HPDE6-E6E7 (cell line): Measurements from ENCODE around the gene OLFM3.

Experiments
- DNase-seq: peaks from one replicate; pipeline ENCODE4 v3.0.0; 2011; ENCODE audit warnings: missing footprints; ENCODE audit errors: extremely low spot score

Gene OLFM3

DNA sequence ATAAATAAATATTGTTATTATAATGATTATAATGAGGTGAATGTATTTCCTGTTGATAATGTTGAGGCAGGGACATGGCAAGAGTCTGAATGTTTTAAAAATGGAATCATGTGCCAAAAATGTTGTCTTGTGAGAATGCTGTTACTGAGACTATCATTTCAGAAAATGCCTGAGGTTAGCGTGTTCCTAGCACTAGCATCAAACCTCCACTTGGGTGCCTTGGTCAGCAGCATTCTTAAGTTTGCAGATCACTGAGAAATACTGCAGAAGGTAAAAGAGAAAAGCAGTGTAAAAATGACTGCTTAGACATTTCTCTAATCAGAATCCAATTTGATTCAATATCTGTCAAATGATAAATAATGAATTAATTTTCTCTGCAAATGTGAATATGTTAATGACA lies 50.8 kb downstream of the OLFM3 start:
- no peak for DNase-seq

DNA sequence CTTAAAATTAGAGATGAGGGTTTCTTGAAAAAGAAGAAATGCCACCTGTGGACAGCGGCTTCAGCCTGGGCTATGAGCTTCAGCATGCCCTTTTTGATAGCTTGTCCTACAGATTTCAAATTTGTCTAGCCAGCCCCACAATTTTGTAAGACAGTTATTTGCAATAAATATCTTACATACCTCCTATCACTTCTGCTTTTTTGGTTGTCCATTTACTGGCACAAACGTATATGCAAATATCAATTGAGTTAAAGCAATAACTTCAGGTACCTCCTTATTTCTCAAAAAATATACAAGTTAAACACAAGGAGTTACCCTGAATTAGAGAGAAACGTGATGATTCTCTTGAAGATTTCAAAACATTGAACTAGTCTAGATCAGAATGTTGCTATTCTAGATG lies 53.5 kb downstream of the OLFM3 start:
- DNase-seq: no peak

- no peak for DNase-seq
Observed at GRCh38 chr1:101942516-101943193, 54.1 kb downstream of the OLFM3 start.

- no peak for DNase-seq
Observed at GRCh38 chr1:101938681-101939080, 58.0 kb downstream of the OLFM3 start.

- DNase-seq: no peak
Observed at GRCh38 chr1:101929343-101929742, 67.4 kb downstream of the OLFM3 start.

DNA sequence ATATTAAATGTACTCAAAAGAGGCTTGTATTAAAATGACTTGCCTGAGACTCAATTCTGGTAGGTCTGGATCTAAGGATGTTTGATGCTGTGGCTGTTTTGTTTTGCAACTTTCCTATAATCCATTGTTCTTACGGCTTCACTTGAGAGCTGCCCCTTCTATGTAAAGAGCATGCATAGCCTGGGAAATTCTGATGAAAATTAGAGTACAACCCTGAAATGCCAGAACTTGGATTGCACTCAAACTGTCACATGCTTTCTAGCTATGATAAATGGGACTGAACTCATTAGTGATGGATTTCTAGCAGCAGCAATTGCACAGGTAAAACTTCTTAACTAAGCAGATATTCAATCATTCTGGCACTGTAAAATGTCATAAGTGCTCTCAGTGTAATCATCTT lies 67.9 kb downstream of the OLFM3 start:
- no peak for DNase-seq

GRCh38 chr1:101924700-101925099 lies 72.0 kb downstream of the OLFM3 start:
- DNase-seq: no peak

- DNase-seq: no peak
Observed at GRCh38 chr1:101920577-101920976, 76.1 kb downstream of the OLFM3 start.

DNA sequence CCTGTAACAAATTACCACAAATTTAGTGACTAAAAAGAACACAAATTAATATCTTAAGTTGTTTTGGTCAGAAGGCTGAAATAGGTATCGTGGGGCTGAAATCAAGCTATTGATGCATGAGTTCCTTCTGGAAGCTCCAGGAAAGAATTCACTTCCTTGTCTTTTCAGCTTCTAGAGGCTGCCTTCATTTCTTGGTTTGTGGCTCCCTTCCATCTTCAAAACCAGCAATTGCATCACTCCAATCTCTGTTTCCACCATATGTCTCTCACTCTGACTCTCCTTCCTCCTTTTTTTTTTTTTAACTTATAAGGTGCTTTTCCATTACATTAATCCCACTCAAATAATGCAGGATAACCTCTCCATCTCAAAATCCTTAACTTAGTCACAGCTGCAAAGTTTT lies 78.4 kb downstream of the OLFM3 start:
- DNase-seq: no peak

DNA sequence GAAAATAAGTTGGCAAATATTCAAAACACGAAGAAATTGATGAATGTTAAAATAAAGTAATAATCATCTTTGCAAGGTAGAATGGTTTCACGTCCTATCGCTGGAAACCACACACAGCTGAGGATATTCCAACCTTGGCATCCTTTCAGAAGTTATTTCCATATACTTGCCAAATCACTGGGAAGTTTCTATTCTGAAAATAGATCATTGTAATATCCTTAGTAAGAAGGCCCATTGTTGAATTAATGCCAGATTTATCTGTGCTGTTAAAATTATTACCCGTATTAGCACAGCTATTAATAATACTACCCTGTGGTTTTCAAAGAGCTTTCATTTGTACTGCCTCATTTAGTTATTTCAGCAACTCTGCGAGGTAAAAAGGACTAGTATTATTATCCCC lies 81.1 kb downstream of the OLFM3 start:
- no peak for DNase-seq

DNA sequence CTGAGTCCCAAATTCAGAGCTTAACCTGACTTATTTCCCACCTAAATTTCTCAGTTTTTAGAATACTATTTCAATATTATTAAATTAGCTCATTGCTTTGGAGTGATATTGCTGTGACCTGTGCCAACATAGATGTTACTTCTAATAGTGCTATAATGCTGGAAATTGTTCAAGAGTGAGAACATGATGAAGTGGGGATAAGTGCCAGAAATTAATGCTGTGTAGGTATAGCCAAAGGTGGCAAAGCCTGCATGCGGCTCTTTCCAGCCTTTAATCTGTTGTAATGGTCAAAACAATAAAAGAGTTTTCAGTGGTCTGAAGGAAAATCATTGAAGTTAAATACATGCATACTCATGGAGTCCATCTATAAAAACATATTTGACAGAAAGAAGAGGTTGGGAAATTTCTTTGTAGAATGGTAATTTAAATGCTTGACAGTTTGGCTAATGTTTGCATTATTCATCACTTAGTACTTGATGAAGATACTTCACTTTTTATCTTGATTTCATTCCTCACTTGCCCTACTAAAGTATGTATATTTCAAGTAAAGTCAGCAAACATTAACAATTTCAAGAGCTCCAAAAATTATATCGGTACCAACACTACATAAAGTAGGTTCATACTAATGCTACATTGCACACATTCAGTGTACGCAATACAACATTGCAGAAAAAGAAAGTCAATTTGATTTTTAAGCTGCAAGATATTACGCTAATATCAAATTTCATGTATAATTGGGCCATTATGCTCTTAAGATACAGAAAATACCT lies 82.1 kb downstream of the OLFM3 start:
- no peak for DNase-seq

DNA sequence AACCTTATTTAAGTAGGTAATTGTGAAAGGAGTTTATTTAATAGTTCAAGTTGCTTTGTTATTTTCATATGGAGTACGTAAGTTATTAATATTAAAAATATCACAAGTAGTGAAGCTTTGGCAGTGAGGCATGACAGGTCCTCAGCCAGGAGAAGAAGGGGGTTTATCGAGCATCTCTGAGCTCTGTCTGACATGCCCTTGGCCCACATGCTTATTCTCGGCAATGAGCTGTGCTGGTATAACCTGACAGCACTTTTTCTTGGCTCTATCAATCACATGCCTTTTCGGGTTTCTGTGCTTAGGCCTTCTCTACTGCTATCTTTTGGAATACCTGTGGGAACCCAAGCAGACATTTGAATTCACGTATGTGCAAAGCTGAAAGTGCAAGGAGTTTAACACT lies 84.8 kb downstream of the OLFM3 start:
- no peak for DNase-seq

DNA sequence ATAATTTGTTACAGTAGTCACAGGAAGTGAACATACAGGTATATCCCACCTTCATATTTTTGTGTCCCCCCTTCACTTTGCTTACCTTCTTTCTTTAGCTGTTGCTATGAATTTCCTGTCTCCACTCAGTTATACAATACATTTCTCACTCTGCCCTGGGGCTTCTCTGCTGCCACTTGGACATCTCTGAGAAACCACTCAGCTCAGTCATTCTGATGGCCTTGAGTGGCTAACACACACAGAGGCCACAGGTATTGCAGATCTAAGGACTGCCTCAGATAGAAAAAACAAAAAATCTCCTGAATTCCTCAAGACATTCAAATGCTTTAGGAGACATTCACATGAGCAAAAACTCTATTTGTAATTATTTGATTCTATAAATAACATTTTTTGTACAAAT lies 87.7 kb downstream of the OLFM3 start:
- DNase-seq: no peak

GRCh38 chr1:101907264-101907663 lies 89.5 kb downstream of the OLFM3 start:
- no peak for DNase-seq

GRCh38 chr1:101905283-101905835 lies 91.4 kb downstream of the OLFM3 start:
- no peak for DNase-seq

GRCh38 chr1:101902199-101902598 lies 94.5 kb downstream of the OLFM3 start:
- DNase-seq: no peak

GRCh38 chr1:101898137-101898536 lies 98.6 kb downstream of the OLFM3 start:
- no peak for DNase-seq

DNA sequence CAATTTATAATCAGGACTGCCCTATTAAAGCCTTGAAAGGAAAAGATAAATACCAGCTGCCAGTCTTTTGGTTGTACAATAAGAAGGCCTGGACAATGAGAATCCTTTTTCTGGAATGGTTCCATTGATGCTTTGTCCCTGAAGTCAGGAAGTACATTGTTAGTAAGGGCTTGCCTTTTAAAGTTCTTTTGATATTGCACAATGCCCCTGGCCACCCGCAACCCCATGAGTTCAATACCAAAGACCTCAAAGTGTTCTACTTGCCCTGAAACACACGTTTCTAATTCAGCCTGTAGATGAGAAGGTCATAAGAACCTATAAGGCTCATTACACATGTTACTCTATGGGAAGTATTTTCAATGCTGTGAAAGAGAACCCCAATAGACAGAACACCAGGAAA lies 112.1 kb downstream of the OLFM3 start:
- DNase-seq: no peak

DNA sequence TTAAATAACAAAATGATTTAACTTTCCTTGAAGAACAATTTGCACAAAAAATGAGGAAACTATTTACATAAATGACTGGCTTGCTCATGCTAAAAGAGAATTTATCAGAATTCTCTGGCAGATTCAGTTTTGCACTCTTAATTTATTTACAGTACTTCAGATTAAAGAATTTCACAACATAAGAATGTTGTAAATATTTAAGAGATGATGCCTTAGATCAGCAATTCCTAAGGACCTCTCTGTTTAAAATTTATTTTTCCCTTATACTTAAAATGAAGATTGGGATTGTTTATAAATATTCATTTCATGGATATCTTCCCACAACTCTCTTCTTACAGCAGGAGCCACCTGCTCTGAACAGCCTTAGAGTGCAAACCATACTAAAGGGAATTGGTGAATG lies 120.8 kb downstream of the OLFM3 start:
- DNase-seq: no peak

DNA sequence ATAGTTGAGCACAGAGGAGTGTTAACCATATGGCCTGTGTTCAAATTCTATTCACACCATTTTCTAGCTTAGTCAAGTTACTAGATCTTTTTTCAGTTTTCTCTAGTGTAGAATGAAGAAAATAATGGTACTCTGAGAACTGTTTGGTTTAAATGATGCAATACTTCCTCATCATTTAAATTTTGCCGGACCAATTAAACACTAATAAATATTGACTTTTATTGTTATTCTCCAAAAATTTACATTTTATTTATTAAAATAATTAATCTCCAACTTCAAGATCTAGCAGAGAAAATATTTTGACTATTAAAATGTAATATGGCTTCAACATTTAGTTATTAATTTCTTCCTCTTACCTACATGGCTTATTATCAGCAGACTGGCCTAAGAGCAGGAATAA lies 123.1 kb downstream of the OLFM3 start:
- no peak for DNase-seq

- DNase-seq: no peak
Observed at GRCh38 chr1:101859941-101860340, 136.8 kb downstream of the OLFM3 start.

DNA sequence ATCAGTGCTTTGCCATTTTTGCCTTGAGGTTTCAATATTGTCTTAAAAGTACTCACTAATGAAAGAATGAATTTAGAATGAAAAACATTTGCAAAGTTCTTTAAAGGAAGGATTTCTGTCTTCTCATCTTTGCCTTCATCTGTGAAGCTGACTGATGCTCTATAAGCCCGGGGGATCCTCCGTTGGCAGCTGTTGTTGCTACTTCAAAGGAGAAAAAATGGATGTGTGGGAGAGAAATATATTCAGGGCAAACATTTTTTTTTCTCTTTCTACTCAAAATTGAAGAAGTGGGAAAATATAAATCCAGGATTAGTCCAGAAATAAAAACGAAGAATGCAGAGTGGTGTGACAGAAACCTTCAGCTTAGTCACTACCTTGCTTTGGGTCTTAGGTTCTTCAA lies 142.5 kb downstream of the OLFM3 start:
- DNase-seq: no peak

GRCh38 chr1:101852936-101853335 lies 143.8 kb downstream of the OLFM3 start:
- DNase-seq: no peak
